ENCODE data around the gene TMEM243.

- TF ChIP-seq EZH2 (IDR thresholded peaks at IDR 0.05; ENCODE audit: insufficient read depth, poor library complexity, severe bottlenecking) (no peak), EZH2phosphoT487 (IDR thresholded peaks at IDR 0.05; ENCODE audit: insufficient read depth, low read depth) (no peak)
Observed at GRCh38 chr7:87148332-87148955, 71.1 kb downstream of the TMEM243 start.
